GM18517 (cell line): ENCODE measurements around the gene KLHL12.
A peak's percentile ranks its signal among the peaks of the same experiment; 100 is the strongest.

Experiments used
- ATAC-seq: cut with Tn5 transposase; IDR thresholded peaks from one replicate; pipeline ENCODE4 v1.9.1; 2021; ENCODE audit warnings: mild to moderate bottlenecking, moderate library complexity; ENCODE audit not compliant: unreplicated experiment

The KLHL12 gene

GRCh38 chr1:202926581-202927491 lies at the start of gene KLHL12:
KLHL12 (minus strand) TSS chr1:202927234; CDS start chr1:202925162, 2,072 bp downstream.
- ATAC-seq, result peak; percentile 69

GRCh38 chr1:202976633-202977032 lies 49.6 kb upstream of the KLHL12 start:
- ATAC-seq, result no peak

GRCh38 chr1:202974856-202975255 lies 47.8 kb upstream of the KLHL12 start:
- ATAC-seq, result no peak

- no peak for ATAC-seq
Observed at GRCh38 chr1:202972046-202972445, 45.0 kb upstream of the KLHL12 start.

- ATAC-seq, result peak; percentile 63
Observed at GRCh38 chr1:202968895-202969295, 41.9 kb upstream of the KLHL12 start.

- no peak for ATAC-seq
Observed at GRCh38 chr1:202968351-202968750, 41.3 kb upstream of the KLHL12 start.

GRCh38 chr1:202967684-202968281 lies 40.7 kb upstream of the KLHL12 start:
- peak; percentile 3 for ATAC-seq

GRCh38 chr1:202966006-202966898 lies 39.2 kb upstream of the KLHL12 start:
- ATAC-seq, result no peak

- no peak for ATAC-seq
Observed at GRCh38 chr1:202965422-202965821, 38.4 kb upstream of the KLHL12 start.

- ATAC-seq, result no peak
Observed at GRCh38 chr1:202964791-202965410, 37.9 kb upstream of the KLHL12 start.

GRCh38 chr1:202961220-202961880 lies 34.3 kb upstream of the KLHL12 start:
- no peak for ATAC-seq

GRCh38 chr1:202959276-202959620 lies 32.2 kb upstream of the KLHL12 start:
- ATAC-seq, result no peak

GRCh38 chr1:202958544-202959275 lies 31.7 kb upstream of the KLHL12 start:
- no peak for ATAC-seq

- peak; percentile 88 for ATAC-seq
Observed at GRCh38 chr1:202957733-202958543, 30.9 kb upstream of the KLHL12 start, which contains the start of gene ADIPOR1. ADIPOR1 (minus strand) TSS chr1:202958312; CDS start chr1:202951070, 7,242 bp downstream.

- no peak for ATAC-seq
Observed at GRCh38 chr1:202956969-202957368, 29.9 kb upstream of the KLHL12 start.

- no peak for ATAC-seq
Observed at GRCh38 chr1:202954057-202954745, 27.2 kb upstream of the KLHL12 start.

- no peak for ATAC-seq
Observed at GRCh38 chr1:202953392-202953791, 26.4 kb upstream of the KLHL12 start.

GRCh38 chr1:202952818-202953217 lies 25.8 kb upstream of the KLHL12 start:
- ATAC-seq, result no peak
